ENCODE data around the gene HLA-DQB2.

- TF ChIP-seq CTCF (IDR thresholded peaks at IDR 0.05) (no peak), POLR2A (IDR thresholded peaks at IDR 0.05) (no peak)
Observed at GRCh38 chr6:32763421-32763820, at the start of gene HLA-DQB2.
